WTC11 (cell line): ENCODE results near the gene UQCRQ. TPM values are rescaled to one million over a fixed set of nuclear protein-coding genes. Genes with fewer than 3 reads are reported as not detected.

Source experiments
- ATAC-seq: fragments of 200-7000 bp; cut with Tn5 transposase; 2 replicates; pipeline ENCODE4 v1.10.0; 2021; ENCODE audit warnings: mild to moderate bottlenecking, moderate library complexity
- CTCF ChIA-PET: fragments of 300-600 bp; sonication (Branson Sonifier 250); formaldehyde crosslinking; loops from one replicate; lab custom pipeline; 2021; ENCODE audit warnings: antibody characterized with exemption; lab: Charles Lee
- POLR2A ChIA-PET: fragments of 350-600 bp; sonication (Branson Sonifier 250); formaldehyde crosslinking; loops from one replicate; lab custom pipeline; 2021; ENCODE audit warnings: antibody characterized with exemption; lab: Charles Lee
- DNase-seq: peaks from one replicate; pipeline ENCODE4 v3.0.0; 2021; ENCODE audit warnings: low spot score
- H3K27ac Mint-ChIP-seq: 2 replicates; pipeline ENCODE4 v1.8.0; 2021; ENCODE audit warnings: mixed read lengths
- H3K27me3 Mint-ChIP-seq: 2 replicates; pipeline ENCODE4 v1.8.0; 2021; ENCODE audit warnings: low read depth, mild to moderate bottlenecking, moderate library complexity, mixed read lengths
- H3K36me3 Mint-ChIP-seq: 2 replicates; pipeline ENCODE4 v1.8.0; 2021; ENCODE audit warnings: mixed read lengths
- H3K4me1 Mint-ChIP-seq: 2 replicates; pipeline ENCODE4 v1.8.0; 2022; ENCODE audit warnings: mixed read lengths
- H3K4me3 Mint-ChIP-seq: 2 replicates; pipeline ENCODE4 v1.8.0; 2021; ENCODE audit warnings: mild to moderate bottlenecking, moderate library complexity, mixed read lengths
- H3K9me3 Mint-ChIP-seq: 2 replicates; pipeline ENCODE4 v1.8.0; 2021; ENCODE audit warnings: mixed read lengths
- ATF2 ChIP-seq: sonication (generic); formaldehyde crosslinking; IDR thresholded peaks from 2 replicates; pipeline ENCODE4 v1.8.1; 2022; ENCODE audit warnings: low read depth, missing genetic modification reagents, borderline replicate concordance
- CREB1 ChIP-seq: sonication (generic); formaldehyde crosslinking; IDR thresholded peaks from 2 replicates; pipeline ENCODE4 v1.8.0; 2023; ENCODE audit warnings: mild to moderate bottlenecking, missing genetic modification reagents
- EMX1 ChIP-seq: fragments of 250-450 bp; sonication (Bioruptor Pico); IDR thresholded peaks from 2 replicates; pipeline ENCODE4 v1.8.0; 2021; ENCODE audit warnings: mild to moderate bottlenecking
- FOXJ3 ChIP-seq: sonication (generic); formaldehyde crosslinking; IDR thresholded peaks from 2 replicates; pipeline ENCODE4 v1.9.0; 2021; ENCODE audit warnings: missing genetic modification reagents, mild to moderate bottlenecking, borderline replicate concordance
- GABPB1 ChIP-seq: sonication (generic); formaldehyde crosslinking; IDR thresholded peaks from 2 replicates; pipeline ENCODE4 v1.8.1; 2023; ENCODE audit warnings: mild to moderate bottlenecking, missing genetic modification reagents
- GRHL2 ChIP-seq: fragments of 250-450 bp; sonication (Bioruptor Pico); IDR thresholded peaks from 2 replicates; pipeline ENCODE4 v1.8.0; 2022; ENCODE audit warnings: mild to moderate bottlenecking, moderate library complexity; ENCODE audit not compliant: insufficient replicate concordance, severe bottlenecking
- KAT7 ChIP-seq: sonication (generic); formaldehyde crosslinking; IDR thresholded peaks from 2 replicates; pipeline ENCODE4 v1.8.1; 2023; ENCODE audit warnings: missing genetic modification reagents, mild to moderate bottlenecking, borderline replicate concordance
- MYBL2 ChIP-seq: sonication (generic); formaldehyde crosslinking; IDR thresholded peaks from 2 replicates; pipeline ENCODE4 v1.8.1; 2023; ENCODE audit warnings: mild to moderate bottlenecking, moderate library complexity, missing genetic modification reagents
- NFATC4 ChIP-seq: fragments of 250-450 bp; sonication (Bioruptor Pico); IDR thresholded peaks from 2 replicates; pipeline ENCODE4 v1.9.0; 2021; ENCODE audit warnings: mild to moderate bottlenecking
- NFE2L1 ChIP-seq: sonication (generic); formaldehyde crosslinking; IDR thresholded peaks from 2 replicates; pipeline ENCODE4 v1.8.1; 2023; ENCODE audit warnings: missing genetic modification reagents
- NR2C2 ChIP-seq: sonication (generic); formaldehyde crosslinking; IDR thresholded peaks from 2 replicates; pipeline ENCODE4 v1.8.0; 2022; ENCODE audit warnings: mild to moderate bottlenecking, missing genetic modification reagents
- SMAD3 ChIP-seq: sonication (generic); formaldehyde crosslinking; IDR thresholded peaks from 2 replicates; pipeline ENCODE4 v1.8.0; 2022; ENCODE audit warnings: missing genetic modification reagents, mild to moderate bottlenecking, borderline replicate concordance
- SMAD4 ChIP-seq: sonication (generic); formaldehyde crosslinking; IDR thresholded peaks from 2 replicates; pipeline ENCODE4 v1.8.0; 2022; ENCODE audit warnings: mild to moderate bottlenecking, missing genetic modification reagents
- SOX15 ChIP-seq: fragments of 250-450 bp; sonication (Bioruptor Pico); IDR thresholded peaks from 2 replicates; pipeline ENCODE4 v1.9.0; 2021; ENCODE audit warnings: mild to moderate bottlenecking
- ZNF121 ChIP-seq: sonication (generic); formaldehyde crosslinking; IDR thresholded peaks from 2 replicates; pipeline ENCODE4 v1.8.0; 2023; ENCODE audit warnings: missing genetic modification reagents
- ZNF263 ChIP-seq: sonication (generic); formaldehyde crosslinking; IDR thresholded peaks from 2 replicates; pipeline ENCODE4 v1.8.1; 2022; ENCODE audit warnings: low read depth, mild to moderate bottlenecking, moderate library complexity, missing genetic modification reagents
- ZNF281 ChIP-seq: sonication (generic); formaldehyde crosslinking; IDR thresholded peaks from 2 replicates; pipeline ENCODE4 v1.8.0; 2023; ENCODE audit warnings: mild to moderate bottlenecking, missing genetic modification reagents
- ZNF317 ChIP-seq: sonication (generic); formaldehyde crosslinking; IDR thresholded peaks from 2 replicates; pipeline ENCODE4 v1.8.1; 2023; ENCODE audit warnings: low read depth, mild to moderate bottlenecking, moderate library complexity, missing genetic modification reagents, borderline replicate concordance
- ZNF423 ChIP-seq: fragments of 250-450 bp; sonication (Bioruptor Pico); IDR thresholded peaks from 2 replicates; pipeline ENCODE4 v2.1.2; 2022; ENCODE audit warnings: mild to moderate bottlenecking, moderate library complexity
- ZSCAN18 ChIP-seq: fragments of 250-450 bp; sonication (Bioruptor Pico); IDR thresholded peaks from 2 replicates; pipeline ENCODE4 v2.1.2; 2022; ENCODE audit warnings: mild to moderate bottlenecking, moderate library complexity
- total RNA-seq: library from RNA; stranded (reverse); gene quantifications from 3 replicates; pipeline ENCODE4 v1.2.3, GENCODE V29; 2021
- TF ChIP-seq, protein P1 (sequence below): sonication (generic); formaldehyde crosslinking; IDR thresholded peaks from 2 replicates; pipeline ENCODE4 v1.8.0; 2022; ENCODE audit warnings: mild to moderate bottlenecking, missing genetic modification reagents
- TF ChIP-seq, protein P2 (sequence below): sonication (generic); formaldehyde crosslinking; IDR thresholded peaks from 2 replicates; pipeline ENCODE4 v1.8.0; 2023; ENCODE audit warnings: missing genetic modification reagents, mild to moderate bottlenecking, borderline replicate concordance

UQCRQ gene
- total RNA-seq, 1 experiment from 2014 or later, result 256 TPM

DNA sequence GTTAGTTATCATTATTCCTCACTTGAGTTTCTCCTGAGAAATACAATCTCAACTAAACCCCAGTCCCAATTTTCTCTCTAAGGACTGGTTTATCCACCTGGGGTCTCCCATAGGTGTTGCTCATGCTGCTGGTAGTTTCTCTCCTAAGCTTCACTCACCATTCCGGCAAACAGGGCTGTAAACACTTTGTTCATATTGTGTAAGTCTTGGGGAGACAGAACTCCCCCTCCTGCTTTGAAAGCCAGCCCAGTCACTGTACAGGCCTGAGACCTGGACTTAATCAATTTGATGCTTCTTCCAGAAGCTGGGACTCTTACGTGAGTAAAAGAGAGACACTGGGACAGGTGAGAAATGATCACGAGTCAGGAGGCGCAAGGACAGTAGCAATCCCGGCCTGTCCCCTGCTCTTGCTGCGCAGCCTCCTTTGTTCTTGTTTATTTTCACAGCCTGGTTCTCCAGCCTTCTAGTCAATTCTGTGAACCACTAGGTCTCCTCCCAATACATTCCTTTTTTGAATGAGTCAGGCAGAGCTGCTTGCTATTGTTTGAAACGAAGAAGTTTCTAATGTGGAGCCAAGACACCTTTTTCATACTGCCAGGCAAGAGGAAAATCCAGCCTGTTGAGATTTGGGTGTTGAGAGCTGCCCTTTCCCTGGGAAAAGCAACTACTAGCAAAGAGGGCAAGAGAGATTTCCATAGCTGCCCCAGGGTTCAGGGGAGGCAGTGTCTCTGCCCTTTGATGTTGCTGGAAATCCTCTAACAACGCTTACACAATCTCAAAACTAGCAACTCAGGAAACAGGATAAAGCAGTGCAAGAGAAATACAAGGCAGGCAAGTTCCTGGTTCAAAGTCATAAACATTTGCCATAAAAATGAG, 26.8 kb upstream of the UQCRQ start:
- ATAC-seq, result no peak
- Mint-ChIP-seq H3K9me3 (no peaks in the 10 kb centered on the region), H3K27ac (no peak overlapping the region), H3K4me3 (no peak overlapping the region), H3K27me3 (no peaks in the 10 kb centered on the region), H3K4me1 (no peaks in the 10 kb centered on the region), H3K36me3 (no peaks in the 10 kb centered on the region)
- POLR2A ChIA-PET, result no interaction called here
- no peak for DNase-seq
- CTCF ChIA-PET, result interaction anchor here (0.6 kb wide), 1 partner anchor 55 kb away, joined by 7 read pairs; no protein-coding TSS in a partner anchor
- no peak for TF ChIP-seq NR2C2
- TF ChIP-seq GABPB1 (CRISPR knock-in tag), result peak; percentile 40; the same call in 1 of the 2 replicates

DNA sequence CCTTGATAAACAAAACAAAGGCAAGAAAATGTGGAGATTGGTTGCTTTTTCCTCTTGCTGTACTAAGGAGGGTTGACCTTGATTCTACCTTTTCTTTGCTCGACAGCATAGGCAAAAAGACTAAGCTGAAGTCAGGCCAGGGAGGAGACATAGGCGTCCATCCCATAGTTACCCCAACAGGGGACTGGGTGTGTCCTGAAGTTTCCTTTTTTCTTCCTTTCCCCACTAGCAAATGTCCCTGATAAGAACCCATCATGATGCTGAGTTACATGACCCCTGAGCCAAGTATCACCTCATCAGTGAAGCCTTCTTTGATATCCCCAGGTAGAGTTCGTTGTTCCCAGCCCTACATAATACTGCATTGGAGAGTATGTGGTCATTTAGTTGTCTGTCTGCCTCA, 26.1 kb upstream of the UQCRQ start:
- ChIA-PET CTCF (no interaction called here), POLR2A (no interaction called here)
- ATAC-seq (no peak), DNase-seq (no peak)
- H3K4me1 Mint-ChIP-seq, result no peaks in the 10 kb centered on the region
- H3K36me3 Mint-ChIP-seq, result no peaks in the 10 kb centered on the region
- no peaks in the 10 kb centered on the region for H3K9me3 Mint-ChIP-seq
- no peak overlapping the region for H3K4me3 Mint-ChIP-seq
- H3K27me3 Mint-ChIP-seq, result no peaks in the 10 kb centered on the region
- no peak for TF ChIP-seq NFATC4
- TF ChIP-seq GABPB1 (CRISPR knock-in tag), result no peak
- no peak for TF ChIP-seq ZSCAN18 (CRISPR knock-in tag)
- no peak for TF ChIP-seq ZNF317
- TF ChIP-seq KAT7, result no peak
- TF ChIP-seq ZNF263 (CRISPR knock-in tag), result no peak
- TF ChIP-seq, protein P1, sequence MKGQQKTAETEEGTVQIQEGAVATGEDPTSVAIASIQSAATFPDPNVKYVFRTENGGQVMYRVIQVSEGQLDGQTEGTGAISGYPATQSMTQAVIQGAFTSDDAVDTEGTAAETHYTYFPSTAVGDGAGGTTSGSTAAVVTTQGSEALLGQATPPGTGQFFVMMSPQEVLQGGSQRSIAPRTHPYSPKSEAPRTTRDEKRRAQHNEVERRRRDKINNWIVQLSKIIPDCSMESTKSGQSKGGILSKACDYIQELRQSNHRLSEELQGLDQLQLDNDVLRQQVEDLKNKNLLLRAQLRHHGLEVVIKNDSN (CRISPR knock-in tag), result no peak
- no peak overlapping the region for H3K27ac Mint-ChIP-seq

GRCh38 chr5:132840896-132841295, 25.5 kb upstream of the UQCRQ start:
- Mint-ChIP-seq H3K4me1 (no peaks in the 10 kb centered on the region), H3K27me3 (no peaks in the 10 kb centered on the region), H3K9me3 (no peaks in the 10 kb centered on the region), H3K4me3 (no peak overlapping the region), H3K27ac (no peak overlapping the region), H3K36me3 (no peaks in the 10 kb centered on the region)
- DNase-seq (no peak), ATAC-seq (no peak)
- POLR2A ChIA-PET, result no interaction called here
- CTCF ChIA-PET, result interaction anchor here (0.7 to 0.8 kb wide), 2 partner anchors 21 to 23 kb away, joined by 3 to 7 read pairs; no protein-coding TSS in a partner anchor
- no peak for TF ChIP-seq SMAD4 (CRISPR knock-in tag)
- TF ChIP-seq NFE2L1 (CRISPR knock-in tag), result no peak
- no peak for TF ChIP-seq FOXJ3 (CRISPR knock-in tag)
- no peak for TF ChIP-seq MYBL2 (CRISPR knock-in tag)
- TF ChIP-seq GRHL2, result no peak
- no peak for TF ChIP-seq CREB1
- TF ChIP-seq ATF2 (CRISPR knock-in tag), result no peak
- no peak for TF ChIP-seq EMX1 (CRISPR knock-in tag)
- no peak for TF ChIP-seq ZNF423 (CRISPR knock-in tag)
- no peak for TF ChIP-seq ZNF281
- TF ChIP-seq ZNF121 (CRISPR knock-in tag), result no peak
- TF ChIP-seq, protein P2, sequence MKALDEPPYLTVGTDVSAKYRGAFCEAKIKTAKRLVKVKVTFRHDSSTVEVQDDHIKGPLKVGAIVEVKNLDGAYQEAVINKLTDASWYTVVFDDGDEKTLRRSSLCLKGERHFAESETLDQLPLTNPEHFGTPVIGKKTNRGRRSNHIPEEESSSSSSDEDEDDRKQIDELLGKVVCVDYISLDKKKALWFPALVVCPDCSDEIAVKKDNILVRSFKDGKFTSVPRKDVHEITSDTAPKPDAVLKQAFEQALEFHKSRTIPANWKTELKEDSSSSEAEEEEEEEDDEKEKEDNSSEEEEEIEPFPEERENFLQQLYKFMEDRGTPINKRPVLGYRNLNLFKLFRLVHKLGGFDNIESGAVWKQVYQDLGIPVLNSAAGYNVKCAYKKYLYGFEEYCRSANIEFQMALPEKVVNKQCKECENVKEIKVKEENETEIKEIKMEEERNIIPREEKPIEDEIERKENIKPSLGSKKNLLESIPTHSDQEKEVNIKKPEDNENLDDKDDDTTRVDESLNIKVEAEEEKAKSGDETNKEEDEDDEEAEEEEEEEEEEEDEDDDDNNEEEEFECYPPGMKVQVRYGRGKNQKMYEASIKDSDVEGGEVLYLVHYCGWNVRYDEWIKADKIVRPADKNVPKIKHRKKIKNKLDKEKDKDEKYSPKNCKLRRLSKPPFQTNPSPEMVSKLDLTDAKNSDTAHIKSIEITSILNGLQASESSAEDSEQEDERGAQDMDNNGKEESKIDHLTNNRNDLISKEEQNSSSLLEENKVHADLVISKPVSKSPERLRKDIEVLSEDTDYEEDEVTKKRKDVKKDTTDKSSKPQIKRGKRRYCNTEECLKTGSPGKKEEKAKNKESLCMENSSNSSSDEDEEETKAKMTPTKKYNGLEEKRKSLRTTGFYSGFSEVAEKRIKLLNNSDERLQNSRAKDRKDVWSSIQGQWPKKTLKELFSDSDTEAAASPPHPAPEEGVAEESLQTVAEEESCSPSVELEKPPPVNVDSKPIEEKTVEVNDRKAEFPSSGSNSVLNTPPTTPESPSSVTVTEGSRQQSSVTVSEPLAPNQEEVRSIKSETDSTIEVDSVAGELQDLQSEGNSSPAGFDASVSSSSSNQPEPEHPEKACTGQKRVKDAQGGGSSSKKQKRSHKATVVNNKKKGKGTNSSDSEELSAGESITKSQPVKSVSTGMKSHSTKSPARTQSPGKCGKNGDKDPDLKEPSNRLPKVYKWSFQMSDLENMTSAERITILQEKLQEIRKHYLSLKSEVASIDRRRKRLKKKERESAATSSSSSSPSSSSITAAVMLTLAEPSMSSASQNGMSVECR (CRISPR knock-in tag), result no peak
- TF ChIP-seq SOX15 (CRISPR knock-in tag), result no peak
- TF ChIP-seq SMAD3 (CRISPR knock-in tag), result no peak
